Esophagus muscularis mucosa (tissue), 4 donors: Measurements from ENCODE around the gene RPS28. TPM values are rescaled to one million over a fixed set of nuclear protein-coding genes. Genes with fewer than 3 reads are reported as not detected.
"Not testable (repeated sequence)": the region's sequence is repeated elsewhere in the genome, so short reads cannot be mapped to it uniquely, and the experiment has no call there.

Experiments
- DNase-seq: peaks from one replicate; pipeline ENCODE4 v3.0.0-alpha.2; 2017; ENCODE audit errors: extremely low spot score
- H3K27ac ChIP-seq, 4 donors: fragments of 200-600 bp; sonication (generic); replicated peaks in 1 of 4; 1 replicate in 3 of 4; 2 replicates in 1 of 4; pipeline ENCODE4 v1.5.1; 2016 to 2019; ENCODE audit warnings: mild to moderate bottlenecking in 1 of 4
- H3K27me3 ChIP-seq, 4 donors: fragments of 200-600 bp; sonication (generic); one replicate each; pipeline versions ENCODE4 v1.5.1 to v1.6.0; 2016 to 2019
- H3K36me3 ChIP-seq, 4 donors: fragments of 200-600 bp; sonication (generic); one replicate each; pipeline ENCODE4 v1.5.1; 2016 to 2019
- H3K4me1 ChIP-seq, 4 donors: fragments of 200-600 bp; sonication (generic); one replicate each; pipeline ENCODE4 v1.5.1; 2016 to 2019
- H3K4me3 ChIP-seq, 4 donors: fragments of 200-600 bp; sonication (generic); 1 replicate in 2 of 4; 2 replicates in 2 of 4; pipeline ENCODE4 v1.5.1; 2016 to 2019; ENCODE audit warnings: mild to moderate bottlenecking in 4 of 4, moderate library complexity in 1 of 4
- H3K9me3 ChIP-seq, 4 donors: fragments of 200-600 bp; sonication (generic); 1 replicate in 3 of 4; 2 replicates in 1 of 4; pipeline ENCODE4 v1.5.1; 2016 to 2019
- CTCF ChIP-seq, 3 experiments: fragments of 200-600 bp in 2 of 3; fragments of 450-650 bp in 1 of 3; sonication (generic) in 2 of 3; IDR thresholded peaks; one replicate each; pipeline ENCODE4 v1.5.1; 2017 to 2019; ENCODE audit warnings: antibody characterized with exemption in 3 of 3, mild to moderate bottlenecking in 2 of 3, moderate library complexity in 1 of 3
- EP300 ChIP-seq: sonication (generic); formaldehyde crosslinking; IDR thresholded peaks from one replicate; pipeline ENCODE4 v1.6.1; 2017; ENCODE audit warnings: antibody characterized with exemption
- POLR2A ChIP-seq: fragments of 450-650 bp; IDR thresholded peaks from one replicate; pipeline ENCODE4 v1.6.1; 2017; ENCODE audit warnings: antibody characterized with exemption, moderate library complexity, mild to moderate bottlenecking, low read depth
- POLR2AphosphoS5 ChIP-seq, 2 donors: sonication (generic); formaldehyde crosslinking; IDR thresholded peaks; one replicate each; pipeline ENCODE4 v1.6.1; 2017; ENCODE audit warnings: antibody characterized with exemption in 2 of 2
- WGBS: methylation state at CpG from one replicate; pipeline ENCODE4 v1.1.5; 2018; 5-methylcytosine and 5-hydroxymethylcytosine counted together
- intact Hi-C: fragments of 100-400 bp; cut with DNase I; formaldehyde crosslinking; loops from one replicate; pipeline ENCODE4 v1.15.1; 2023
- total RNA-seq, 4 donors: library from RNA; depleted of rRNA; stranded (reverse); fragments of >200 nt; gene quantifications; one replicate each; pipeline versions ENCODE4 v1.1.0 to v1.2.1, GENCODE V29; 2016

RPS28 gene
- total RNA-seq, 4 donors from 2014 or later = 256 to 473 (median 358) TPM

- intact Hi-C loops = no loop called here
- peak; percentile 78 to 89 for TF ChIP-seq POLR2AphosphoS5 (IDR thresholded peaks at IDR 0.05)
- TF ChIP-seq EP300 = no peak
- peaks cover 20 to 52% (median 39%) of the 10 kb centered on the region in 4 donors for H3K36me3 ChIP-seq
- WGBS = 0% methylated on average over 15 of the region's 63 CpGs
- peak within 1 kb of the TSS; percentile 71 to 82 (median 80) for H3K27ac ChIP-seq
- no peaks in the 10 kb centered on the region for H3K9me3 ChIP-seq
- DNase-seq = peak; percentile 96
- no peaks in the 10 kb centered on the region for H3K27me3 ChIP-seq
- H3K4me1 ChIP-seq = peaks cover 42 to 51% (median 46%) of the 10 kb centered on the region in 4 donors
- peak within 1 kb of the TSS; percentile 62 to 83 (median 68) for H3K4me3 ChIP-seq
These were observed 13.1 kb upstream of the RPS28 start, which contains the start of gene CD320 for GRCh38 chr19:8307965-8308866. CD320 (minus strand) TSS chr19:8308358; CDS start chr19:8308290, 68 bp downstream.

GRCh38 chr19:8308891-8309291 is 12.4 kb upstream of the RPS28 start:
- DNase-seq = no peak
- Histone ChIP-seq H3K4me1 (peaks cover 42 to 51% (median 46%) of the 10 kb centered on the region in 4 donors), H3K4me3 (peak overlapping the region; percentile 62 to 83 (median 68)), H3K9me3 (no peaks in the 10 kb centered on the region), H3K36me3 (peaks cover 20 to 53% (median 41%) of the 10 kb centered on the region in 4 donors), H3K27me3 (no peaks in the 10 kb centered on the region), H3K27ac (peak overlapping the region; percentile 71 to 82 (median 80))
- 65% methylated on average over 14 of the region's 17 CpGs for WGBS
- intact Hi-C loops = no loop called here
- TF ChIP-seq CTCF (IDR thresholded peaks at IDR 0.05) (no peak), POLR2AphosphoS5 (IDR thresholded peaks at IDR 0.05) (no peak), EP300 (no peak), POLR2A (no peak)

- Histone ChIP-seq H3K36me3 (peaks cover 29 to 64% (median 54%) of the 10 kb centered on the region in 4 donors), H3K27ac (no peak overlapping the region), H3K4me1 (peaks cover 37 to 51% (median 46%) of the 10 kb centered on the region in 4 donors), H3K4me3 (no peak overlapping the region), H3K9me3 (no peaks in the 10 kb centered on the region), H3K27me3 (no peaks in the 10 kb centered on the region)
- TF ChIP-seq POLR2AphosphoS5 (IDR thresholded peaks at IDR 0.05) = no peak
- intact Hi-C loops = no loop called here
- DNase-seq = no peak
- 91% methylated on average over 17 of the region's 17 CpGs for WGBS
These were observed 10.8 kb upstream of the RPS28 start for GRCh38 chr19:8310342-8311055.

GRCh38 chr19:8311461-8312260 is 9.6 kb upstream of the RPS28 start:
- no peak for DNase-seq
- Histone ChIP-seq H3K4me3 (no peak overlapping the region), H3K36me3 (peaks cover 34 to 75% (median 65%) of the 10 kb centered on the region in 4 donors), H3K27ac (peak overlapping the region; percentile 18 to 39 (median 34)), H3K9me3 (no peaks in the 10 kb centered on the region), H3K27me3 (no peaks in the 10 kb centered on the region), H3K4me1 (peaks cover 33 to 49% (median 40%) of the 10 kb centered on the region in 4 donors)
- TF ChIP-seq POLR2AphosphoS5 (IDR thresholded peaks at IDR 0.05) (peak in 1 of 2 donors; percentile 32), EP300 (no peak), POLR2A (no peak), CTCF (IDR thresholded peaks at IDR 0.05) (no peak)
- WGBS = 84% methylated on average over 9 of the region's 16 CpGs
- intact Hi-C loops = no loop called here

- intact Hi-C loops = not testable (repeated sequence)
- peaks cover 26 to 77% (median 61%) of the 10 kb centered on the region in 4 donors for H3K36me3 ChIP-seq
These were observed 6.2 kb upstream of the RPS28 start for GRCh38 chr19:8314981-8315640.

More at GRCh38 chr19:8314981-8315640, 6.2 kb upstream of the RPS28 start:
- H3K9me3 ChIP-seq, H3K27me3 ChIP-seq, H3K27ac ChIP-seq, DNase-seq, H3K4me3 ChIP-seq: not testable (repeated sequence)
- 90% methylated on average over 11 of the region's 11 CpGs for WGBS
- H3K4me1 ChIP-seq = peaks cover 11 to 31% (median 17%) of the 10 kb centered on the region in 4 donors
